CD14-positive monocyte (primary cell): Measurements from ENCODE around the gene CDH22. TPM values are rescaled to one million over a fixed set of nuclear protein-coding genes. Genes with fewer than 3 reads are reported as not detected.

ENCODE experiments used
- DNase-seq, 3 donors: peaks; one replicate each; pipeline ENCODE4 v3.0.0-alpha.2; 2011 to 2022
- H2AFZ ChIP-seq: 2 replicates; pipeline ENCODE4 v1.6.0; 2012; ENCODE audit warnings: mild to moderate bottlenecking, low read depth, low read length, inconsistent platforms; ENCODE audit not compliant: insufficient read depth, poor library complexity, severe bottlenecking
- H3K27ac ChIP-seq, 2 donors: 1 replicate in 1 of 2; 2 replicates in 1 of 2; pipeline ENCODE4 v1.5.1; 2012 to 2013; ENCODE audit warnings: low read length in 2 of 2, control low read depth in 1 of 2, inconsistent platforms in 1 of 2, low read depth in 1 of 2, mild to moderate bottlenecking in 1 of 2
- H3K27me3 ChIP-seq, 2 donors: one replicate each; pipeline versions ENCODE4 v1.6.0 to v1.6.1; 2011 to 2013; ENCODE audit warnings: low read length in 2 of 2; ENCODE audit not compliant: control insufficient read depth in 2 of 2, insufficient read depth in 2 of 2
- H3K36me3 ChIP-seq, 2 donors: replicated peaks in 1 of 2; 1 replicate in 1 of 2; 2 replicates in 1 of 2; pipeline versions ENCODE4 v1.5.1 to v1.6.1; 2012 to 2013; ENCODE audit warnings: low read length in 2 of 2, control low read depth in 1 of 2, inconsistent platforms in 1 of 2, mild to moderate bottlenecking in 1 of 2; ENCODE audit not compliant: insufficient read depth in 2 of 2, control insufficient read depth in 1 of 2
- H3K4me1 ChIP-seq, 2 donors: 1 replicate in 1 of 2; 2 replicates in 1 of 2; pipeline versions ENCODE4 v1.5.1 to v1.6.1; 2012 to 2013; ENCODE audit warnings: low read length in 2 of 2, control low read depth in 1 of 2, inconsistent platforms in 1 of 2, mild to moderate bottlenecking in 1 of 2, moderate library complexity in 1 of 2; ENCODE audit not compliant: insufficient read depth in 2 of 2, control insufficient read depth in 1 of 2
- H3K4me2 ChIP-seq: replicated peaks from 2 replicates; pipeline ENCODE3; 2012; ENCODE audit warnings: low read length, moderate library complexity, mild to moderate bottlenecking; ENCODE audit not compliant: poor library complexity, severe bottlenecking; ENCODE audit errors: extremely low read depth
- H3K4me3 ChIP-seq, 3 experiments: fragments of 200-600 bp in 1 of 3; sonication (generic) in 1 of 3; replicated peaks in 1 of 3; 1 replicate in 2 of 3; 2 replicates in 1 of 3; pipeline ENCODE4 v1.5.1; 2011 to 2013; ENCODE audit warnings: low read length in 3 of 3, mild to moderate bottlenecking in 3 of 3, control low read depth in 2 of 3, low read depth in 2 of 3, inconsistent platforms in 1 of 3, moderate library complexity in 1 of 3
- H3K79me2 ChIP-seq: 2 replicates; pipeline ENCODE4 v1.6.0; 2012; ENCODE audit warnings: mild to moderate bottlenecking, control low read depth, inconsistent platforms, low read length, moderate library complexity; ENCODE audit not compliant: insufficient read depth
- H3K9ac ChIP-seq: 2 replicates; pipeline ENCODE4 v1.6.0; 2017; ENCODE audit warnings: low read length, mild to moderate bottlenecking; ENCODE audit not compliant: insufficient read depth, poor library complexity, severe bottlenecking
- H3K9me3 ChIP-seq, 2 donors: replicated peaks in 1 of 2; 1 replicate in 1 of 2; 2 replicates in 1 of 2; pipeline versions ENCODE4 v1.5.1 to v1.6.1; 2012 to 2013; ENCODE audit warnings: low read length in 2 of 2, control low read depth in 1 of 2; ENCODE audit not compliant: control insufficient read depth in 1 of 2, insufficient read depth in 1 of 2
- H4K20me1 ChIP-seq: 2 replicates; pipeline ENCODE4 v1.6.0; 2012; ENCODE audit warnings: mild to moderate bottlenecking, low read length, control low read depth, moderate library complexity; ENCODE audit not compliant: insufficient read depth
- H3K27ac Mint-ChIP-seq, 7 donors: one replicate each; pipeline ENCODE4 v1.8.0; 2020; ENCODE audit warnings: mild to moderate bottlenecking in 7 of 7, mixed read lengths in 7 of 7, moderate library complexity in 6 of 7, inconsistent platforms in 2 of 7
- H3K27me3 Mint-ChIP-seq, 3 donors: one replicate each; pipeline ENCODE4 v1.8.0; 2021 to 2022; ENCODE audit warnings: low read depth in 3 of 3, mild to moderate bottlenecking in 3 of 3, mixed read lengths in 3 of 3, moderate library complexity in 3 of 3, inconsistent platforms in 1 of 3
- H3K36me3 Mint-ChIP-seq, 2 donors: one replicate each; pipeline ENCODE4 v1.8.0; 2020; ENCODE audit warnings: mixed read lengths in 2 of 2, inconsistent platforms in 1 of 2, mild to moderate bottlenecking in 1 of 2
- H3K4me1 Mint-ChIP-seq: one replicate; pipeline ENCODE4 v1.8.0; 2020; ENCODE audit warnings: mild to moderate bottlenecking, mixed read lengths
- H3K4me3 Mint-ChIP-seq, 2 donors: one replicate each; pipeline ENCODE4 v1.8.0; 2020; ENCODE audit warnings: mild to moderate bottlenecking in 2 of 2, mixed read lengths in 2 of 2, moderate library complexity in 1 of 2
- H3K9me3 Mint-ChIP-seq, 7 donors: one replicate each; pipeline ENCODE4 v1.8.0; 2020 to 2022; ENCODE audit warnings: mixed read lengths in 7 of 7, mild to moderate bottlenecking in 6 of 7, moderate library complexity in 6 of 7, inconsistent platforms in 2 of 7
- CTCF ChIP-seq: fragments of 200-600 bp; IDR thresholded peaks from one replicate; pipeline ENCODE4 v1.8.0; 2022; ENCODE audit warnings: antibody characterized with exemption, mild to moderate bottlenecking
- WGBS: methylation state at CpG from one replicate; pipeline ENCODE4 v1.1.5; 2013; ENCODE audit warnings: missing lambda C conversion rate; ENCODE audit not compliant: insufficient coverage; 5-methylcytosine and 5-hydroxymethylcytosine counted together
- intact Hi-C, 2 donors: fragments of 100-400 bp; cut with micrococcal nuclease; formaldehyde crosslinking; loops; one replicate each; pipeline versions ENCODE4 v1.15.0 to v1.15.1; 2023
- polyA plus RNA-seq, 3 donors: library from polyadenylated mRNA; depleted of rRNA in 1 of 3; unstranded in 2 of 3; stranded (reverse) in 1 of 3; fragments of 300-500 nt in 2 of 3; fragments of >200 nt in 1 of 3; fragmentation: Illumina TruSeq in 2 of 3; gene quantifications; 1 replicate in 2 of 3; 2 replicates in 1 of 3; pipeline ENCODE4 v1.2.3, GENCODE V29; 2012 to 2021

The CDH22 gene
- polyA plus RNA-seq, 3 donors, result not detected

GRCh38 chr20:46133886-46134654, 174.2 kb downstream of the CDH22 start:
- no peak overlapping the region for H3K4me2 ChIP-seq
- H3K4me3 ChIP-seq, result no peak overlapping the region
- peaks cover 0 to 7% of the 10 kb centered on the region in 2 donors for H3K27me3 ChIP-seq
- Mint-ChIP-seq H3K9me3 (peaks cover 0 to 2% (median 0%) of the 10 kb centered on the region in 7 donors), H3K27ac (no peak overlapping the region), H3K36me3 (no peaks in the 10 kb centered on the region), H3K4me3 (no peak overlapping the region), H3K27me3 (peaks cover 25 to 38% (median 31%) of the 10 kb centered on the region in 3 donors), H3K4me1 (peaks cover 4% of the 10 kb centered on the region)
- no peak overlapping the region for H3K9ac ChIP-seq
- no peak for TF ChIP-seq CTCF
- no peaks in the 10 kb centered on the region for H4K20me1 ChIP-seq
- no peaks in the 10 kb centered on the region for H3K36me3 ChIP-seq
- WGBS, result 79% methylated on average over 4 of the region's 11 CpGs
- no peak overlapping the region for H2AFZ ChIP-seq
- no peaks in the 10 kb centered on the region for H3K79me2 ChIP-seq
- no peaks in the 10 kb centered on the region for H3K9me3 ChIP-seq
- no peaks in the 10 kb centered on the region for H3K4me1 ChIP-seq
- no peak overlapping the region for H3K27ac ChIP-seq
- intact Hi-C loops, result loop anchor here (2.0 to 10.0 kb wide), 4 partner anchors 193 to 551 kb away; partner anchors contain the start of gene TP53RK (in 1 of the 2)
- DNase-seq, result no peak

GRCh38 chr20:46132705-46133120, 175.6 kb downstream of the CDH22 start:
- intact Hi-C loops, result loop anchor here (2.0 to 10.0 kb wide), 4 partner anchors 195 to 552 kb away; partner anchors contain the start of gene TP53RK (in 1 of the 2)
- H3K36me3 Mint-ChIP-seq, result peaks cover 0 to 3% of the 10 kb centered on the region in 2 donors
- no peaks in the 10 kb centered on the region for H3K36me3 ChIP-seq
- H3K27ac ChIP-seq, result no peak overlapping the region
- no peak overlapping the region for H3K4me3 ChIP-seq
- peaks cover 4% of the 10 kb centered on the region for H3K4me1 Mint-ChIP-seq
- peaks cover 0 to 2% (median 0%) of the 10 kb centered on the region in 7 donors for H3K9me3 Mint-ChIP-seq
- peaks cover 0 to 7% of the 10 kb centered on the region in 2 donors for H3K27me3 ChIP-seq
- H4K20me1 ChIP-seq, result peaks cover 6% of the 10 kb centered on the region
- peak; percentile 78 for TF ChIP-seq CTCF
- H3K79me2 ChIP-seq, result no peaks in the 10 kb centered on the region
- H3K9ac ChIP-seq, result no peak overlapping the region
- 10% methylated on average over 16 of the region's 17 CpGs for WGBS
- H3K4me3 Mint-ChIP-seq, result no peak overlapping the region
- H2AFZ ChIP-seq, result no peak overlapping the region
- H3K4me1 ChIP-seq, result no peaks in the 10 kb centered on the region
- no peaks in the 10 kb centered on the region for H3K9me3 ChIP-seq
- no peak overlapping the region for H3K4me2 ChIP-seq
- no peak overlapping the region for H3K27ac Mint-ChIP-seq
- peak; percentile 44 to 58 (median 45) for DNase-seq
- peaks cover 27 to 42% (median 31%) of the 10 kb centered on the region in 3 donors for H3K27me3 Mint-ChIP-seq
